ENCODE results near the gene MMP7. TPM values are rescaled to one million over a fixed set of nuclear protein-coding genes. Genes with fewer than 3 reads are reported as not detected.

Gene MMP7
- total and polyA plus RNA-seq, 2 experiments from 2014 or later, result not detected

GRCh38 chr11:102488208-102488607 lies 42.3 kb downstream of the MMP7 start:
- no peaks in the 10 kb centered on the region for H4K20me1 ChIP-seq (replicated peaks; ENCODE audit: insufficient read depth)
- TF ChIP-seq CTCF (conservative IDR thresholded peaks at IDR 0.05; ENCODE audit: low read depth in 2 of 2), result no peak
- TF ChIP-seq EZH2phosphoT487 (IDR thresholded peaks at IDR 0.05; ENCODE audit: unreplicated experiment), result no peak
- no peak for TF ChIP-seq EZH2 (IDR thresholded peaks at IDR 0.05; ENCODE audit: low read depth, unreplicated experiment)
- TF ChIP-seq STAT1 (IDR thresholded peaks at IDR 0.05; ENCODE audit: unreplicated experiment), result no peak
- TF ChIP-seq POLR2AphosphoS5 (IDR thresholded peaks at IDR 0.05; ENCODE audit: low read depth), result no peak
- no peak for TF ChIP-seq NANOG (IDR thresholded peaks at IDR 0.05; ENCODE audit: borderline replicate concordance)
- H3K4me2 ChIP-seq, result no peak overlapping the region
- H3K79me2 ChIP-seq (replicated peaks; ENCODE audit: insufficient read depth), result no peaks in the 10 kb centered on the region
- no peaks in the 10 kb centered on the region for H3K36me3 ChIP-seq (ENCODE audit: insufficient read depth)
- no peaks in the 10 kb centered on the region for H3K4me1 ChIP-seq (ENCODE audit: insufficient read depth)
- Mint-ChIP-seq H3K27ac (no peak overlapping the region), H3K4me1 (0 out of 3 replicates have a peak, but pooled peaks cover 4% of the 10 kb centered on the region), H3K4me3 (no peak overlapping the region), H3K9me3 (no peaks in the 10 kb centered on the region), H3K27me3 (ENCODE audit: insufficient read depth, low read depth, poor library complexity) (peaks cover 2% of the 10 kb centered on the region), H3K36me3 (ENCODE audit: low read depth) (no peaks in the 10 kb centered on the region)
- H3K27ac ChIP-seq (ENCODE audit: low read depth), result no peak overlapping the region
- ATAC-seq, result no peak
- no peaks in the 10 kb centered on the region for H3K9me2 ChIP-seq (ENCODE audit: insufficient read depth)
- no peak overlapping the region for H2AFZ ChIP-seq
- no peaks in the 10 kb centered on the region for H3K27me3 ChIP-seq (ENCODE audit: insufficient read depth)
- H3K4me3 ChIP-seq, result no peak overlapping the region
- DNase-seq (ENCODE audit: low spot score), result no peak
- H3F3A ChIP-seq (replicated peaks; ENCODE audit: low read depth), result no peaks in the 10 kb centered on the region

DNA sequence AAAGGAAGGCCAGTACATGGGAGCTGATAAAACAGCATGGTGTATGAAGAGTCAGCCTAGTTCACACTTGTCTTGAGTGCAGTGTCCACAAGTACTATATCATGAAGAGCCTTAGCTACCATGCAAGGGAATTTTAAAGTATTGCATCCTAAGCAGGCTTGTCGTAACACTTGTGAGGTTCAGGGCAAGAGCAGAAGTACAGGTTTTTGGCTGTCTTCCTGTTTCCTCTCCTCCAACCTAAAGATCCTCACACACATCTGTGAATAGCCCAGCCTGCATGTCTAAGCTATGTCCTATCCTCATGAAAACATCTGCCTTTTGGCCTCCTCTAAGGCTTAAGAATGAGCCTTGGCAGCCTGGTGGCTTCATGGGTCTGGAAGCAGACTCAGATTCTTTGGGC lies 43.3 kb downstream of the MMP7 start:
- Histone ChIP-seq H3K27me3 (ENCODE audit: insufficient read depth) (no peaks in the 10 kb centered on the region), H3K4me3 (no peak overlapping the region), H4K20me1 (replicated peaks; ENCODE audit: insufficient read depth) (no peaks in the 10 kb centered on the region), H3F3A (replicated peaks; ENCODE audit: low read depth) (no peaks in the 10 kb centered on the region), H3K9me2 (ENCODE audit: insufficient read depth) (no peaks in the 10 kb centered on the region), H3K36me3 (ENCODE audit: insufficient read depth) (no peaks in the 10 kb centered on the region), H3K4me1 (ENCODE audit: insufficient read depth) (no peaks in the 10 kb centered on the region), H3K79me2 (replicated peaks; ENCODE audit: insufficient read depth) (no peaks in the 10 kb centered on the region), H3K4me2 (no peak overlapping the region), H3K27ac (ENCODE audit: low read depth) (no peak overlapping the region), H2AFZ (no peak overlapping the region)
- H3K9me3 Mint-ChIP-seq, result no peaks in the 10 kb centered on the region
- H3K4me3 Mint-ChIP-seq, result no peak overlapping the region
- H3K27ac Mint-ChIP-seq, result no peak overlapping the region
- H3K27me3 Mint-ChIP-seq (ENCODE audit: insufficient read depth, low read depth, poor library complexity), result peaks cover 2% of the 10 kb centered on the region
- ATAC-seq (no peak), DNase-seq (ENCODE audit: low spot score) (no peak)
- no peaks in the 10 kb centered on the region for H3K36me3 Mint-ChIP-seq (ENCODE audit: low read depth)
- H3K4me1 Mint-ChIP-seq, result 0 out of 3 replicates have a peak, but pooled peaks cover 4% of the 10 kb centered on the region
- TF ChIP-seq CTCF (conservative IDR thresholded peaks at IDR 0.05; ENCODE audit: low read depth in 2 of 2) (no peak), POLR2AphosphoS5 (IDR thresholded peaks at IDR 0.05; ENCODE audit: low read depth) (no peak), NANOG (IDR thresholded peaks at IDR 0.05; ENCODE audit: borderline replicate concordance) (no peak), CREB1 (CRISPR knock-in tag; IDR thresholded peaks at IDR 0.05; ENCODE audit: low read depth) (no peak), STAT1 (IDR thresholded peaks at IDR 0.05; ENCODE audit: unreplicated experiment) (no peak), EZH2phosphoT487 (IDR thresholded peaks at IDR 0.05; ENCODE audit: unreplicated experiment) (no peak), JUNB (IDR thresholded peaks at IDR 0.05; ENCODE audit: unreplicated experiment) (no peak), ZNF114 (CRISPR knock-in tag; IDR thresholded peaks at IDR 0.05) (no peak), ZNF462 (CRISPR knock-in tag; IDR thresholded peaks at IDR 0.05) (no peak)

All from GM23338 (cell line).